ENCODE results near the gene PGAP6. TPM values are rescaled to one million over a fixed set of nuclear protein-coding genes. Genes with fewer than 3 reads are reported as not detected.
A peak's percentile ranks its signal among the peaks of the same experiment; 100 is the strongest.

PGAP6 gene
- total RNA-seq, 4 donors from 2014 or later: 19.9 to 47.6 (median 24.3) TPM

GRCh38 chr16:400061-400591 lies 18.3 kb upstream of the PGAP6 start:
- no peak for ATAC-seq
- peak overlapping the region in 1 of 2 donors; percentile 84 for H3K4me3 ChIP-seq
- WGBS, 2 donors (ENCODE audit: low coverage in 1 of 2): 84% methylated on average over 3 of the region's 10 CpGs; no CpG with 5 or more reads in 1 of the 2 donors
- peaks cover 0 to 61% (median 11%) of the 10 kb centered on the region in 3 donors for H3K4me1 ChIP-seq
- H3K36me3 ChIP-seq: peaks cover 0 to 12% of the 10 kb centered on the region in 2 donors
- H3K27ac ChIP-seq: peak overlapping the region in 3 of 4 donors; percentile 89 to 97 (median 90)
- H3K9me3 ChIP-seq: no peaks in the 10 kb centered on the region
- no peak for TF ChIP-seq POLR2AphosphoS5 (IDR thresholded peaks at IDR 0.05)
- no peak for TF ChIP-seq POLR2A (IDR thresholded peaks at IDR 0.05)
- no peak for TF ChIP-seq EP300 (IDR thresholded peaks at IDR 0.05)
- TF ChIP-seq CTCF (IDR thresholded peaks at IDR 0.05): no peak
- no peaks in the 10 kb centered on the region for H3K27me3 ChIP-seq

- no peaks in the 10 kb centered on the region for H3K9me3 ChIP-seq
- H3K27me3 ChIP-seq: no peaks in the 10 kb centered on the region
- 80% methylated on average over 1 of the region's 22 CpGs; no CpG with 5 or more reads in 1 of the 2 donors for WGBS, 2 donors (ENCODE audit: low coverage in 1 of 2)
- no peak for TF ChIP-seq CTCF (IDR thresholded peaks at IDR 0.05)
- peaks cover 0 to 61% (median 11%) of the 10 kb centered on the region in 3 donors for H3K4me1 ChIP-seq
- peak overlapping the region in 3 of 4 donors; percentile 90 to 92 (median 92) for H3K27ac ChIP-seq
- H3K36me3 ChIP-seq: peaks cover 0 to 12% of the 10 kb centered on the region in 2 donors
- no peak overlapping the region for H3K4me3 ChIP-seq
- ATAC-seq: no peak
Measured at GRCh38 chr16:399340-400019, 17.7 kb upstream of the PGAP6 start.

GRCh38 chr16:398561-399339 lies 17.0 kb upstream of the PGAP6 start:
- Histone ChIP-seq H3K9me3 (no peaks in the 10 kb centered on the region), H3K4me3 (no peak overlapping the region), H3K27ac (peak overlapping the region in 3 of 4 donors; percentile 92 to 94 (median 92)), H3K36me3 (peaks cover 0 to 12% of the 10 kb centered on the region in 2 donors), H3K27me3 (no peaks in the 10 kb centered on the region), H3K4me1 (peaks cover 0 to 61% (median 11%) of the 10 kb centered on the region in 3 donors)
- TF ChIP-seq EP300 (IDR thresholded peaks at IDR 0.05) (no peak), POLR2A (IDR thresholded peaks at IDR 0.05) (no peak), POLR2AphosphoS5 (IDR thresholded peaks at IDR 0.05) (no peak)
- no peak for ATAC-seq
- no CpG with 5 or more reads among the region's 24 CpGs for WGBS, 2 donors (ENCODE audit: low coverage in 1 of 2)

GRCh38 chr16:397736-398332 lies 16.1 kb upstream of the PGAP6 start:
- WGBS, 2 donors (ENCODE audit: low coverage in 1 of 2): 3 to 10% methylated on average over 2 to 6 of the region's 29 CpGs
- ATAC-seq: peak; percentile 57
- no peak for TF ChIP-seq EP300 (IDR thresholded peaks at IDR 0.05)
- TF ChIP-seq CTCF (IDR thresholded peaks at IDR 0.05): peak in 3 of 4 experiments; percentile 66 to 73 (median 71)
- no peaks in the 10 kb centered on the region for H3K9me3 ChIP-seq
- H3K4me1 ChIP-seq: peaks cover 0 to 57% (median 11%) of the 10 kb centered on the region in 3 donors
- H3K4me3 ChIP-seq: peak overlapping the region; percentile 51 to 83
- H3K36me3 ChIP-seq: peaks cover 0 to 12% of the 10 kb centered on the region in 2 donors
- H3K27ac ChIP-seq: peak overlapping the region; percentile 54 to 94 (median 92)
- no peaks in the 10 kb centered on the region for H3K27me3 ChIP-seq

- TF ChIP-seq POLR2A (IDR thresholded peaks at IDR 0.05): peak; percentile 17 to 56
- TF ChIP-seq EP300 (IDR thresholded peaks at IDR 0.05): no peak
- Histone ChIP-seq H3K36me3 (peaks cover 0 to 12% of the 10 kb centered on the region in 2 donors), H3K27ac (peak within 1 kb of the TSS; percentile 64 to 94 (median 92)), H3K9me3 (no peaks in the 10 kb centered on the region), H3K27me3 (no peaks in the 10 kb centered on the region), H3K4me1 (peaks cover 0 to 50% (median 9%) of the 10 kb centered on the region in 3 donors), H3K4me3 (peak within 1 kb of the TSS; percentile 51 to 83)
- 0% methylated on average over 4 to 16 of the region's 75 CpGs for WGBS, 2 donors (ENCODE audit: low coverage in 1 of 2)
- no peak for ATAC-seq
Measured at GRCh38 chr16:397135-397661, 15.4 kb upstream of the PGAP6 start, which contains the start of gene NME4. NME4 (plus strand) TSS chr16:397199; CDS start chr16:397223, 24 bp downstream.
